Measurements from ENCODE around the gene SLC24A3. TPM values are rescaled to one million over a fixed set of nuclear protein-coding genes. Genes with fewer than 3 reads are reported as not detected.

Gene SLC24A3
- total RNA-seq, 3 donors from 2014 or later = 4.3 to 34.9 (median 5.7) TPM

DNA sequence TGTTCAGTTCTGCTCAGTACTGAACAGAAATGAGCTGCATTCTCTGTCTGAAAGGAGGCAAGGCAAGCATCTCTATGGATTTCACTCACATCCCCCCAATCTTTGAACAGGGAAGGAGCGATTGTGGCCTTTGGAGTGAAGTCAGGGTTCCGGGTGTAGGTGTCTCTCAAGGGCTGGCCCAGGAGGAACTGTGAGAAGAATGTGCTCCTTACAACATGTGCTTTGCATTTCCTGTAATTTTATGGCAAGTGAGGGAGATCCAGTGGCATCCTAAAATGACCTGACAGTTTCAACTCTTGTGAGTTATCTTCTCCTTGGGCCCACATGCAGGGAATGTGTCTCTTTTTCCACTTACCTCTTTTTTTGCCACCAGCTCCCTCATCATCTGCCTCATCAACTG is 482.6 kb downstream of the SLC24A3 start:
- Histone ChIP-seq H3K4me3 (no peak overlapping the region), H3K36me3 (ENCODE audit: low read depth) (no peaks in the 10 kb centered on the region), H3K4me1 (ENCODE audit: low read depth) (no peaks in the 10 kb centered on the region), H3K9me3 (no peaks in the 10 kb centered on the region)
- DNase-seq (no peak), ATAC-seq (no peak)
- TF ChIP-seq, protein P1, sequence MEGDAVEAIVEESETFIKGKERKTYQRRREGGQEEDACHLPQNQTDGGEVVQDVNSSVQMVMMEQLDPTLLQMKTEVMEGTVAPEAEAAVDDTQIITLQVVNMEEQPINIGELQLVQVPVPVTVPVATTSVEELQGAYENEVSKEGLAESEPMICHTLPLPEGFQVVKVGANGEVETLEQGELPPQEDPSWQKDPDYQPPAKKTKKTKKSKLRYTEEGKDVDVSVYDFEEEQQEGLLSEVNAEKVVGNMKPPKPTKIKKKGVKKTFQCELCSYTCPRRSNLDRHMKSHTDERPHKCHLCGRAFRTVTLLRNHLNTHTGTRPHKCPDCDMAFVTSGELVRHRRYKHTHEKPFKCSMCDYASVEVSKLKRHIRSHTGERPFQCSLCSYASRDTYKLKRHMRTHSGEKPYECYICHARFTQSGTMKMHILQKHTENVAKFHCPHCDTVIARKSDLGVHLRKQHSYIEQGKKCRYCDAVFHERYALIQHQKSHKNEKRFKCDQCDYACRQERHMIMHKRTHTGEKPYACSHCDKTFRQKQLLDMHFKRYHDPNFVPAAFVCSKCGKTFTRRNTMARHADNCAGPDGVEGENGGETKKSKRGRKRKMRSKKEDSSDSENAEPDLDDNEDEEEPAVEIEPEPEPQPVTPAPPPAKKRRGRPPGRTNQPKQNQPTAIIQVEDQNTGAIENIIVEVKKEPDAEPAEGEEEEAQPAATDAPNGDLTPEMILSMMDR (IDR thresholded peaks at IDR 0.05) = no peak
- intact Hi-C loops (cut with DNase I, micrococcal nuclease) = loop anchor here in 1 of 2 donors (10.0 kb wide), 1 partner anchor 70 kb away; no protein-coding TSS in a partner anchor

DNA sequence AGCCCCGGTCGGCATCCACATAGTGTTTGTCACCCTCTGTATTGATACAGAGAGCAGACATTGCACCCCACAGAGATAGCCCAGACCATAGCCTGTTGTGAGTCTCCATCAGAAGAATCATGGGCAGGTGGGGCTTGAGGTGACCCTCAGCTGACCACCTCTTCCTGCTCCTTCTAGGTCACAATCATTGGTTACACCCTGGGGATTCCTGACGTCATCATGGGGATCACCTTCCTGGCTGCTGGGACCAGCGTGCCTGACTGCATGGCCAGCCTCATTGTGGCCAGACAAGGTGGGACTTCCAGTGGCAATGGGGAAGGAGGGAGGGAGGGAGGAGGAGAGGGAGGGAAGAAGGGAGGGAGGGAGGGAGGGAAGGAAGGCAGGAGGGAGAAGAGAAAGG is 484.2 kb downstream of the SLC24A3 start:
- ATAC-seq = no peak
- H3K4me1 ChIP-seq (ENCODE audit: low read depth) = no peaks in the 10 kb centered on the region
- TF ChIP-seq, protein P1 (IDR thresholded peaks at IDR 0.05) = no peak
- no peaks in the 10 kb centered on the region for H3K9me3 ChIP-seq
- DNase-seq = no peak
- no peak overlapping the region for H3K4me3 ChIP-seq
- H3K36me3 ChIP-seq (ENCODE audit: low read depth) = no peaks in the 10 kb centered on the region
- intact Hi-C loops (cut with DNase I, micrococcal nuclease) = loop anchor here in 1 of 2 donors (10.0 kb wide), 1 partner anchor 68 kb away; no protein-coding TSS in a partner anchor

DNA sequence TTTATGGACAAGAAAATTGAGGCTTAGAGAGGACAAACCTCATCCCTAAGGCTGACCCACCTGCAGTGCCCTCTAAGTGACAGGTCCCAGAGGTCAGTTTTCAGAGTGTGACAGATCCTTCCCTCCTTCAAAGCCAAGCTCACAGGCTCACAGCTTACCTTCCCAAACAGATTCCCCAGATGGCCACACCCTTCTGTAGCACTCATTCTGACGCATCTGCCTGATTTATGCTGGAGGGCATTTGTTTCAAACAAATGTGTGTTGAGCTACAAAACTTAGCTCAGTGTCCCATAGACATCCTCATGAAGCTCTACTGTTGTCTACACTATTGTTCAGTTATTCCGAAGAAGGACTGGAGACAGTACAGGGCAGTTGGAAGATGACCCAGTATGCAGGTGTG is 485.0 kb downstream of the SLC24A3 start:
- Histone ChIP-seq H3K9me3 (no peaks in the 10 kb centered on the region), H3K4me1 (ENCODE audit: low read depth) (no peaks in the 10 kb centered on the region), H3K36me3 (ENCODE audit: low read depth) (no peaks in the 10 kb centered on the region), H3K4me3 (no peak overlapping the region)
- TF ChIP-seq, protein P1 (IDR thresholded peaks at IDR 0.05) = no peak
- intact Hi-C loops (cut with DNase I, micrococcal nuclease) = loop anchor here in 1 of 2 donors (10.0 kb wide), 1 partner anchor 67 kb away; no protein-coding TSS in a partner anchor
- ATAC-seq (no peak), DNase-seq (no peak)

DNA sequence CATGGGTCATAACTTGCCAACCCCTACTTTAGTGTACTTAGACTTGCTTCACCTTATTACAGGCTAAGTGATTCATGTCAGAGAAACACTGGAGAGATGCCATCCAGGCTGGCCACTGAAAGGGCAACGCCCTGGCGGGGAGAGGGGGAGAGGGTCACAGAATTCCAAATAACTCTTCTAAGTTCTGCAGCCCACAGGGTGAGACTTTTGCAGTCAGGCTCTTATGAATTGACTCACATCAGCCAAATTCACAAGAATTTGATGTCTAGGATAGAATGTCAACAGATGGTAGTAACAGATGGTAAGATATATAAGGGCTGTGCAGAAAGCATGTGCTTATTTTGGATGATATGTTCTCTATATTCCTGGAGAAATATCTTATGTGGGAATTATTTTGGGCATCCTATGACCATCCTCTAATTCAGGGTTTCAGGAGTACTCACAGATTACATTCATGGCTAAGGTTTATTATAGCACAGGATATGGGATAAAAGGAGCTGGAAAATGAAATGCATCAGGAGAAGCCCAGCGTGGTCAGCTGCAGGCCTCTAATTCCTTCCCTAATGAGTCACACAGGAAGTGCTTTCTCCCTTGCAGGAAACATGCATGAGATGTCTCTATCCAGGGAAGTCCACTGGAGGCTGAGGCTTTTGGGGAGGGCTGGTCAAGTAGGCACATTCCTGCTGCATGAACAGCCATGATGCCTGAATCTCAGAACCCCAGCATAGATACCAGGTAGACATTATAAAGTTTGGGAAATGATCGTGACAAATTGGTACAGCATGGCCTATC is 486.9 kb downstream of the SLC24A3 start:
- Histone ChIP-seq H3K9me3 (no peaks in the 10 kb centered on the region), H3K36me3 (ENCODE audit: low read depth) (no peaks in the 10 kb centered on the region), H3K4me3 (no peak overlapping the region), H3K4me1 (ENCODE audit: low read depth) (no peaks in the 10 kb centered on the region)
- intact Hi-C loops (cut with DNase I, micrococcal nuclease) = loop anchor here in 1 of 2 donors (10.0 kb wide), 1 partner anchor 65 kb away; no protein-coding TSS in a partner anchor
- no peak for DNase-seq
- no peak for ATAC-seq
- TF ChIP-seq, protein P1 (IDR thresholded peaks at IDR 0.05) = no peak

DNA sequence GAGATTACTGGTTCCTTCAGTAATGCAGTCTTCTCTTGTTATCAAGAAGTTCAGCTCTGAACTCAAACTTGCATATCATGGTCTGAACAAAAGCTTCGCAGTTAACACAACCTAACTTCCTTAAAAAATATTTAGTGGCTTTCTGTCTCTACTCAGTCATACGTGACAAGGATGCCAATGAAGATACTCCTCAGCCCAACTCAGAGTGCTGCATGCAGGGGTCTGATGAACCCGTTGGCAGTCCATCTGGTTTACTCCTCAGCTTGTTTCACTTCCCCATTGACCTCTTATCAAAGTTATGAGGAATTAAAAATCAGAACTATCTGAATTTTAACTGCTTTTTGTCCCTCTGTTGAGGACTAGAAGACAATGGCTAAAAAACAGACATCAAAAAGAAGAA is 489.0 kb downstream of the SLC24A3 start:
- ATAC-seq = peak; percentile 53
- no peaks in the 10 kb centered on the region for H3K4me1 ChIP-seq (ENCODE audit: low read depth)
- TF ChIP-seq, protein P1 (IDR thresholded peaks at IDR 0.05) = no peak
- H3K4me3 ChIP-seq = no peak overlapping the region
- DNase-seq = no peak
- intact Hi-C loops (cut with DNase I, micrococcal nuclease) = no loop called here
- H3K9me3 ChIP-seq = no peaks in the 10 kb centered on the region
- H3K36me3 ChIP-seq (ENCODE audit: low read depth) = no peaks in the 10 kb centered on the region
